T-helper 22 cell (primary cell): ENCODE results near the gene KLHL21.
"Not testable (repeated sequence)": the region's sequence is repeated elsewhere in the genome, so short reads cannot be mapped to it uniquely, and the experiment has no call there.

Experiments
- DNase-seq: peaks from one replicate; pipeline ENCODE4 v3.0.0-alpha.2; 2020; ENCODE audit warnings: low read depth

KLHL21 gene

DNA sequence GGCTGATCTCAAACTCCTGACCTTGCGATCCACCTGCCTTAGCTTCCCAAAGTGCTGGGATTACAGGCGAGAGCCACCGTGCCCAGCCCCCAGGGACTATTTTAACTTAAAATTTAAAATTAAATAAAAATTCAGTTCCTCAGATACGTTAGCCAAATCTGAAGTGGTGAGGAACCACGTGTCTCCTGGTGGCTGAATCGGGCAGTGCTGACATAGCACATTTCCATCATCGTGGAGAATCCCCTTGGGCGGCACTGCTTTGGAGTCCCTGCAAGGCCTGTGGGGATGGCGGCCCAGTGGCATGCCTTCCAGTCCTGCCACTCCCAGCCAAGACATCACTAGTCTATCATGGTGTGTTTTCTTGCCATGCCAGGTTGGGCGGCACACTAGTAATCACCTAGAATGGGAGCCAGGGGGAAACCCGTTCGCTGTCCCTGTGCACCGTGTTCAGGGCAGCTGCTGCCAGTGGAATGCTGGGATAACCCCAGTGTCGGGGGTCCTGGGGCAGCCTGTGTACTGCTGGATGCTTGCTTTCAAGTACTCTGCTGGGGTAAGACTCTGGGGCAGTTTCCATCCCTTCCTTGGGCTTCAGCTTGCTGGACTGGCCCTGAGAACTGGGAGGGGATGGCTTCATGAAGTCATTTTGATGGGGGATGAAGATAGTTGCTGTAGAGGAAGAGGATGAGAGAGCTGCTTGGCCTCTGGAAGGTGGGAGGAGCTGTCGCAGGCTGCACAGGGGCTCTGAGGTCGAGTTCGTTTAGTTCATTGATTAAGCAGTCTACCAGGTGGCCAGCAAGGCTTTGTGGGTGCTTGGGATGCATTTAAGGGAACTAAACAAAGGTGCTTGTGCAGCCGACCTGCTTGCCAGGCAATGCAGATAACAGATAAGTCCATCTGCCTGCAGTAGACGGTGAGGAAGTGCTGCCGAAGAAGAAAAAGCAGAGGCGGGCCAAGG, 18.3 kb downstream of the KLHL21 start:
- DNase-seq = no peak

DNA sequence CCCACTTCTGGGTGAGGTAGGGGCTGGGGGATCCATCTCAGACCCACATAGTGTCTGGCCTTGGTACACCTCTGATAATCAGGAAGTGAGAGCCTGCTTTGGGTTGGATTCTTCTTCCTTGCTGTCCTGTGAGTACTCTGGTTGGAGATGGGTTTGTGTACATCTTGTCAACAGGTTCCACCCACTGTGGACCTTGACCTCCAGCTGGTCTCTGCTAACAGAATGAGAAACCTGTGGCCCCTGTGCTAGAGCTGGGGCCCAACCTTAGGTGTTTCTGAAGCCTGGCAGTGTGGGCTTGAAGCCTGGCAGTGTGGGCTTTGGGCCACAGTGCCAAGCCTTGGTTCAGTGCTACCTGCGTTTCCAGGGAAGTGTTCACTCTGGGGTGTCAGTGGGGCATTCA, 20.3 kb downstream of the KLHL21 start:
- no peak for DNase-seq

DNA sequence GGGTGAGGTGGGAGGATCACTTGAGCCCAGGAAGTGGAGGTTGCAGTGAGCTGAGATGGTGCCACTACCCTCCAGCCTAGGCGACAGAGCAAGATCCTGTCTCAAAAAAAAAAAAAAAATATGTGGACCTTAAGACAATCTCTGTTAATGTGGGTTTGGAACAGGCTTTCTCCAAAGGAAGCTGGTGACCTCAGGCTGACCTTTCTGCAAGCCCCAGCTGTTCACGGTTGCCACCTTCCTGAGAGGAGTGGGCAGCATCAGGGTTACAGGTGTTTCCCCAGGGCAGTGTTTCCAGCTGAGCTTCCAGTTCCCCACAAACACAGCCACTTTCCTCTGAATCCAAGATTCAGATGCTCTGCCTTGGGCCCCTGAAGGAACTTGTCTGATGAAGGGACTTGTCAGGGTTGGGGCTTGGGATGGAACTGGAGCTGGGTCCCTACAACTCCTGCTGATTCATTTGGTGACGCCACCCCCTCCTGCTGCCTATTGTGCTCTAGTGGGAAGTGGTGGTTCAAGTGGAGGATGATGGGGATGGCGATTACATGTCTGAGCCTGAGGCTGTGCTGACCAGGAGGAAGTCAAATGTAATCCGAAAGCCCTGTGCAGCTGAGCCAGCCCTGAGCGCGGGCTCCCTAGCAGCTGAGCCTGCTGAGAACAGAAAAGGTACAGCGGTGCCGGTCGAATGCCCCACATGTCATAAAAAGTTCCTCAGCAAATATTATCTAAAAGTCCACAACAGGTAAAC, 20.9 kb downstream of the KLHL21 start:
- no peak for DNase-seq

DNA sequence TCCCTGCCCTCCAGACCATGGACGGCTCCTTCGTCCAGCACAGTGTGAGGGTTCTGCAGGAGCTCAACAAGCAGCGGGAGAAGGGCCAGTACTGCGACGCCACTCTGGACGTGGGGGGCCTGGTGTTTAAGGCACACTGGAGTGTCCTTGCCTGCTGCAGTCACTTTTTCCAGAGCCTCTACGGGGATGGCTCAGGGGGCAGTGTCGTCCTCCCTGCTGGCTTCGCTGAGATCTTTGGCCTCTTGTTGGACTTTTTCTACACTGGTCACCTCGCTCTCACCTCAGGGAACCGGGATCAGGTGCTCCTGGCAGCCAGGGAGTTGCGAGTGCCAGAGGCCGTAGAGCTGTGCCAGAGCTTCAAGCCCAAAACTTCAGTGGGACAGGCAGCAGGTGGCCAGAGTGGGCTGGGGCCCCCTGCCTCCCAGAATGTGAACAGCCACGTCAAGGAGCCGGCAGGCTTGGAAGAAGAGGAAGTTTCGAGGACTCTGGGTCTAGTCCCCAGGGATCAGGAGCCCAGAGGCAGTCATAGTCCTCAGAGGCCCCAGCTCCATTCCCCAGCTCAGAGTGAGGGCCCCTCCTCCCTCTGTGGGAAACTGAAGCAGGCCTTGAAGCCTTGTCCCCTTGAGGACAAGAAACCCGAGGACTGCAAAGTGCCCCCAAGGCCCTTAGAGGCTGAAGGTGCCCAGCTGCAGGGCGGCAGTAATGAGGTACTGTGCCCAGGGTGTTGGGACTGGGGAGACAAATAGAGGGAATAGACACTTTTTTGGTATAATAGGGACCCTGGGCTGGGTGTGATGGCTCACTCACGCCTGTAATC, 21.9 kb downstream of the KLHL21 start:
- DNase-seq = no peak

DNA sequence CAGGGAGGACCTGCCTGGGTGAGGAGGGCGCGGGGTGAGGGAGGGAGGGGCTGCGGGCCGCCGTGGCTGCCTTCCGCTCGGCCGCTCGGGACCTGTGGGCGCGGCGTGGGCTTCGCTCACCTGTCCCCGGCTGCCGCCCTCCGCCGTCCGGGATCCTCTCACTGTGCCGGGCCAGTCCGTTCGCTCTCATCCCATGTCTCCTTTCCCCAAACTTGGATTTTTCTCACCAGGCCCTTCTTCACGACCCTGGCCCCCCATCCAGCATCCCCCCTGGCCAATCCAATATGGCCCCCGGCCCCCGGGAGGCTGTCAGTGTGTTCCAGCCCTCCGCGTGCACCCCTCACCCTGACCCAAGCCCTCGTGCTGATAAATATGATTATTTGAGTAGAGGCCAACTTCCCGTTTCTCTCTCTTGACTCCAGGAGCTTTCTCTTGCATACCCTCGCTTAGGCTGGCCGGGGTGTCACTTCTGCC, 22.5 kb downstream of the KLHL21 start:
- DNase-seq = no peak

DNA sequence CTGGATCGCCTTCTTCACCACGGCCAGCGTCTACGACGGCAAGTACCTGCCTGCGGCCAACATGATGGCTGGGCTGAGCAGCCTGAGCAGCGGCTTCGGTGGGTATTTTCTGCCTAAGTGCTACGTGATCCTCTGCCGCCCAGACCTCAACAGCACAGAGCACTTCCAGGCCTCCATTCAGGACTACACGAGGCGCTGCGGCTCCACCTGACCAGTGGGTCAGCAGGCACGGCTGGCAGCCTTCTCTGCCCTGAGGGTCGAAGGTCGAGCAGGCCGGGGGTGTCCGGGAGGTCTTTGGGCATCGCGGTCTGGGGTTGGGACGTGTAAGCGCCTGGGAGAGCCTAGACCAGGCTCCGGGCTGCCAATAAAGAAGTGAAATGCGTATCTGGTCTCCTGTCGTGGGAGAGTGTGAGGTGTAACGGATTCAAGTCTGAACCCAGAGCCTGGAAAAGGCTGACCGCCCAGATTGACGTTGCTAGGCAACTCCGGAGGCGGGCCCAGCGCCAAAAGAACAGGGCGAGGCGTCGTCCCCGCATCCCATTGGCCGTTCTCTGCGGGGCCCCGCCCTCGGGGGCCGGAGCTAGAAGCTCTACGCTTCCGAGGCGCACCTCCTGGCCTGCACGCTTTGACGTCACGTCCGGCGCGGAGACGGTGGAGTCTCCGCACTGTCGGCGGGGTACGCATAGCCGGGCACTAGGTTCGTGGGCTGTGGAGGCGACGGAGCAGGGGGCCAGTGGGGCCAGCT, 23.1 kb downstream of the KLHL21 start, which contains the start of gene ZBTB48:
TSS of gene ZBTB48 (plus strand) at position 621 of the 745 bp plus-strand sequence. CDS start 616 bp downstream, outside the sequence.
- DNase-seq = peak; percentile 95

DNA sequence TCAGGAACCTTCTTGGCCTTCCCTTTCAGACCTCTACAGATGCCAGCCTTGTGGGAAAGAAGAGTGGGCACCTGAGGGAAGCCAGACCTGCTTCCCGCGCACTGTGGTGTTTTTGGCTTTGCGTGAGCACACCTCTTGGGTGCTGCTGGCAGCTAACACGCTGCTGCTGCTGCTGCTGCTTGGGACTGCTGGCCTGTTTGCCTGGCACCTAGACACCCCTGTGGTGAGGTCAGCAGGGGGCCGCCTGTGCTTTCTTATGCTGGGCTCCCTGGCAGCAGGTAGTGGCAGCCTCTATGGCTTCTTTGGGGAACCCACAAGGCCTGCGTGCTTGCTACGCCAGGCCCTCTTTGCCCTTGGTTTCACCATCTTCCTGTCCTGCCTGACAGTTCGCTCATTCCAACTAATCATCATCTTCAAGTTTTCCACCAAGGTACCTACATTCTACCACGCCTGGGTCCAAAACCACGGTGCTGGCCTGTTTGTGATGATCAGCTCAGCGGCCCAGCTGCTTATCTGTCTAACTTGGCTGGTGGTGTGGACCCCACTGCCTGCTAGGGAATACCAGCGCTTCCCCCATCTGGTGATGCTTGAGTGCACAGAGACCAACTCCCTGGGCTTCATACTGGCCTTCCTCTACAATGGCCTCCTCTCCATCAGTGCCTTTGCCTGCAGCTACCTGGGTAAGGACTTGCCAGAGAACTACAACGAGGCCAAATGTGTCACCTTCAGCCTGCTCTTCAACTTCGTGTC, 23.9 kb downstream of the KLHL21 start:
- no peak for DNase-seq

DNA sequence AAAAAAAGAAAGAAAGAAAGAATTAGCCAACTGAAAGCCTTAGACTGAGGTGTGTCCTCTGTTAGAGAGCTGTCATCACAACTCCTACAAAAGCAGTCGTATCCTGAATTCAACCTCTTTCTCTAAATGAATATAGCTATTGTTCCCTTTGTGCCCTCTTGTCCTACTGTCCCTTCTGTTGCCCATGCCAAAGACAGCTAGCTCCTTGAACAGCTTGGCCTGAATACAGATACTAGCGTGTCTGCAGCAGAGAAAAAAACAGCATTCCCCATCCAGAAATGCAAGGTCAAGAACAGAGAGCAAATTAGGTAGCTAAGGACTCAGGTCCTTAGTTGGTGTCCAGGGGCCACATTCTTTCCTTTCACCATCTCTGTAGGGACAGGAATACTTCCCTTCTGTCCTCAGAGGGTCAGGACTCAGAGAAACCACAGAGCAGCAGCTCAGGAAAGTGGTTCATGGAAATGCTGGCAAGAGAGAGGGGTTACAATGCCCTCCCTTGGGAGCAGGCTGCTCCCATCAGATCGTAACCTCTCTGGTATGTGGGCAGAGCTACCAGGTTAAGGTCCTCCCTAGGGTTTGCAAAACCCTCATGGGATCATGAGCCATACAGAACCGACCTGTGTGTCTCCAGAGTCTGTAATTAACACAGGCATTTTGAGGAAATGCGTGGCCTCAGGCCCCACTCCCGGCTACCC, 24.7 kb downstream of the KLHL21 start:
- no peak for DNase-seq

DNA sequence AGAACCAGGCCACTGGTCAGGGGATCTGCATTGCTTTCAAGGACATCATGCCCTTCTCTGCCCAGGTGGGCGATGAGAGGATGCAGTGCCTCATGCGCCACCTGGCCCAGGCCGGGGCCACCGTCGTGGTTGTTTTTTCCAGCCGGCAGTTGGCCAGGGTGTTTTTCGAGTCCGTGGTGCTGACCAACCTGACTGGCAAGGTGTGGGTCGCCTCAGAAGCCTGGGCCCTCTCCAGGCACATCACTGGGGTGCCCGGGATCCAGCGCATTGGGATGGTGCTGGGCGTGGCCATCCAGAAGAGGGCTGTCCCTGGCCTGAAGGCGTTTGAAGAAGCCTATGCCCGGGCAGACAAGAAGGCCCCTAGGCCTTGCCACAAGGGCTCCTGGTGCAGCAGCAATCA, 27.9 kb downstream of the KLHL21 start:
- no peak for DNase-seq

DNA sequence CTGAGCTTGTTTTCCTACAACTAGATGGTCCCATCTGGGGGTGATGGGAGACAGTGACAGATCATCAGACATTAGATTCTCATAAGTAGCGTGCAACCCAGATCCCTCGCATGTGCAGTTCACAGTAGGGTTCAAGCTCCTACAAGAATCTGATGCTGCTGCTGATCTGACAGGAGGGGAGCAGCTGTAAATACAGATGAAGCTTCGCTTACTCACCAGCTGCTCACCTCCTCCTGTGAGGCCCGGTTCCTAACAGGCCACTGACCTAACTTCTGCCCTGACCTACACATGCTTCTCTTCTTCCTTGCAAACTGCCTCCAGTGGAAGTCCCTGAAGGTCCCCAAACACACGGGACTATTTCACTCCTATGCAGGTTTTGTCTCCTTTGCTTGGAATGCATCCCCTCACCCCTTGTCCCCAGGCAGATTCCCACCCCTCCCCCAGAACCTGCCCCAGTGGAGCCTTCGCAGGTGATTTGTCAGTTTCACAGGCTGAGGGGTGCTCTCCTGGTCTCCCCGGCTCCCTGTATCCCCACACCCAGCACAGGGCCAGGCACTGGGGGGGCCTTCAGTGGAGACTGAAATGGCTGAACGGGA, 28.5 kb downstream of the KLHL21 start:
- no peak for DNase-seq

DNA sequence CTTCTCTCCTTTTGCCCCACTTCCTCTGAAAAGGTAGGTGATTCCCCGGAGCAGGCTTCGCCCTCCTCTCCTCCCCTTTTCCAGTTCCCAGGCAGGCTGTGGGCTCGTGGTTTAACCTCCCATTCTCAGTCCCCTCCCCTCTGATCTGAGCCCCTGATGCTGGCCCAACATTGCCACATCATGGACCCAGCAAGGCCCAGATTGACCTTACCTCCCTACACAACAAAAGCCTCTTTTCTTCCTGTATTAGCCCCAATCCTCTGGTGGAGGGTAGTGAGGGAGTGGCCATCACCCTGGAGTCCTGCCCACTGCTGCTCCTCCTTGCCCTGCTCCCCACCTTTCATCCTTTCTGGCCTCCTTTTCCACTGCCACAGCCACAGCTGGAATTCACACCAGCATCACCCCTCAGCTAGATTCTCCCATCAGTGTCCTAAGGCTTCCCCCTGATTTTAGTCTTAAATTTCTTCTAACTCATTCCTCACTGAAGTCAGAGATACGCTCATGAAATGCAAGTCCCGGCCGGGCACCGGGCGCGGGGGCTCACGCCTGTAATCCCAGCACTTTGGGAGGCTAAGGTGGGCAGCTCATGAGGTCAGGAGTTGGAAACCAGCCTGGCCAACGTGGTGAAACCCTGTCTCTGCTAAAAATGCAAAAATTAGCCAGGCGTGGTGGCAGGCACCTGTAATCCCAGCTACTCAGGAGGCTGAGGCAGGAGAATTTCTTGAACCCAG, 29.9 kb downstream of the KLHL21 start:
- no peak for DNase-seq

DNA sequence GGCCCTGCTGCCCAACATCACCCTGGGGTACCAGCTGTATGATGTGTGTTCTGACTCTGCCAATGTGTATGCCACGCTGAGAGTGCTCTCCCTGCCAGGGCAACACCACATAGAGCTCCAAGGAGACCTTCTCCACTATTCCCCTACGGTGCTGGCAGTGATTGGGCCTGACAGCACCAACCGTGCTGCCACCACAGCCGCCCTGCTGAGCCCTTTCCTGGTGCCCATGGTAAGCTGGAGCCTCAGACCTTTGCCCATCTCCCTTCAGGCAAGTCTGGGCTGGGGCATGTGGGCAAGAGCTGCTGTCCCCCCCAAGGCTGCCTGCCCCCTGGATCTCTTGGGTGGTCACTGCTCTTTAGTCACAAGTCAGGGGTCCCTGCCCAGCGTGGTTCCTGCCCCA, 31.7 kb downstream of the KLHL21 start:
- no peak for DNase-seq

DNA sequence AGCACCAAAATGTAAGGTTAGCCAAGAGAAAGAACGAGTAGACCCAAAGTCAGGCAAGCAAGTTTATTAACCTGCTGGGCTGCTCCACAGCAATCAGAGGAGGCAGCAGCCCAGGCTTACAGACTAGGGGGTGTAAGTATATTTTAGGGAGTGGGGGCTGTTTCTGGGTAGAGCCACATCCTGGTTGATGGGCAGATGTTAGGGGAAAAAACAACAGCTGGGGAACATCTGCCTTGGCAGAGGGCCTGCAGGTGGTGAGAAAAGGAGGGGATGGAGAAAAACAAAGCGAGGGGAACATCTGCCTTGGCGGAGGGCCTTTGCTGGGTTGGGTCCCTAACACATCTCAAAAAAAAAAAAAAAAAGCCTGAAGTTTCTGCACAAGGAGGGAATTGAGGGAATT, 32.6 kb downstream of the KLHL21 start:
- DNase-seq = no peak

DNA sequence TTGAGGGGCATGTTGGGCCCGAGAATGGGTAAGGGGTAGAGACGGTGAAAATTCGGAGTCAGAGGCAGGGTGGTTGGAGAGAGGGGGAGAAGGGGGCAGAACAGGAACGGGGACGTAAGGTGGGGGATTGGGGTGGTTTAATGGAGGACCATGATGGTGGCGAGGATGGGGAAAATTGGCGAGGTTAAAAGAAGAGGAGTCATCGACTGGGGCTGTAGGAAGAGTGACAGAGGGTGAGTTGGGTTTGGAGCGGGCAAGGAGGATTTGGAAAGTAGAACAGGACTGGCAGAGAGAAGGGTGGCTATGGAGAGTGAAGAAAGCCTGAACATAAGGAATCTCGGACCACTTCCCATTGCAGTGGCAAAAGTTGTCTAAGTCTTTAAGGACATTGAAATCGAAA, 33.6 kb downstream of the KLHL21 start:
- DNase-seq = no peak

DNA sequence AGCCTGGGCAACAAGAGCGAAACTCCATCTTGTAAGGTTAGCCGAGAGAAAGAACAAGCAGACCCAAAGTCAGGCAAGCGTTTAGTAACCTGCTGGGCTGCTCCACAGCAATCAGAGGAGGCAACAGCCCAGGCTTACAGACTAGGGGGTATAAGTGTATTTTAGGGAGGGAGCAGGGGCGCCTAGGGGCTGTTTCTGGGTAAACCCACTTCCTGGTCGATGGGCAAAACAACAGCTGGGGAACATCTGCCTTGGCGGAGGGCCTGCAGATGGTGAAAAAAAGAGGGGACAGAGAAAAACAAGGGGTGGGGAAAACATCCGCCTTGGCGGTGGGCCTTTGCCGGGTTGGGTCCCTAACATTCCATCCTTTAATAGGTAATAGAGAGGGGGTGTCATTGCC, 42.4 kb downstream of the KLHL21 start:
- no peak for DNase-seq

DNA sequence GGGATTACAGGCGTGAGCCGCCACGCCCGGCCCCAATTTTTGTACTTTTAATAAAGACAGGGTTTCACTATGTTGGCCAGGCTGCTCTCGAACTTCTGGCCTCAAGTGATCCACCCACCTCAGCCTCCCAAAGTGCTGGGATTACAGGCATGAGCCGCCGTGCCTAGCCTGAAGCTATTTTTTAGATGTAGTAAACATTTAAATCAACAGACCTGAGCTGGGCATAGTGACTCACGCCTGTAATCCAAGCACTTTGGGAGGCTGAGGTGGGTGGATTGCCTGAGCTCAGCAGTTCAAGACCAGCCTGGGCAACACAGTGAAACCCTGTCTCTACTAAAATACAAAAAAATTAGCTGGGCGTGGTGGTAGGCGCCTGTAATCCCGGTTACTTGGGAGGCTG, 43.5 kb downstream of the KLHL21 start:
- DNase-seq = not testable (repeated sequence)

DNA sequence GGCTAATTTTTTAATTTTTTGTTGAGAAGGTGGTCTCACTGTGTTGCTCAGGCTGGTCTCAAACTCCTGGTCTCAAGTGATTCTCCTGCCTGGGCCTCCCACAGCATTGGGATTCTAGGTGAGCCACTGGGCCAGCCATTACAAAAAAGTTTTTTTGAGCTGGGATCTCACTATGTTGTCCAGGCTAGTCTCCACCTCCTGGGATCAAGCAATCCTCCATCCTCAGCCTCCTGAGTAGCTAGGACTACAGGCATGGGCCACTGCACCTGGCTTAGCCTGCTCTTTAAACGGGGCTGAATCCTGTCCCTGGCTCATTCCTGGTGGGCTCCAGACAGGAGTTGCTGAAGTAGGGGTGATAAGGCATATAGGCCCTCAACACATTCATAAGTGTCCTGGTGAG, 45.1 kb downstream of the KLHL21 start:
- no peak for DNase-seq

DNA sequence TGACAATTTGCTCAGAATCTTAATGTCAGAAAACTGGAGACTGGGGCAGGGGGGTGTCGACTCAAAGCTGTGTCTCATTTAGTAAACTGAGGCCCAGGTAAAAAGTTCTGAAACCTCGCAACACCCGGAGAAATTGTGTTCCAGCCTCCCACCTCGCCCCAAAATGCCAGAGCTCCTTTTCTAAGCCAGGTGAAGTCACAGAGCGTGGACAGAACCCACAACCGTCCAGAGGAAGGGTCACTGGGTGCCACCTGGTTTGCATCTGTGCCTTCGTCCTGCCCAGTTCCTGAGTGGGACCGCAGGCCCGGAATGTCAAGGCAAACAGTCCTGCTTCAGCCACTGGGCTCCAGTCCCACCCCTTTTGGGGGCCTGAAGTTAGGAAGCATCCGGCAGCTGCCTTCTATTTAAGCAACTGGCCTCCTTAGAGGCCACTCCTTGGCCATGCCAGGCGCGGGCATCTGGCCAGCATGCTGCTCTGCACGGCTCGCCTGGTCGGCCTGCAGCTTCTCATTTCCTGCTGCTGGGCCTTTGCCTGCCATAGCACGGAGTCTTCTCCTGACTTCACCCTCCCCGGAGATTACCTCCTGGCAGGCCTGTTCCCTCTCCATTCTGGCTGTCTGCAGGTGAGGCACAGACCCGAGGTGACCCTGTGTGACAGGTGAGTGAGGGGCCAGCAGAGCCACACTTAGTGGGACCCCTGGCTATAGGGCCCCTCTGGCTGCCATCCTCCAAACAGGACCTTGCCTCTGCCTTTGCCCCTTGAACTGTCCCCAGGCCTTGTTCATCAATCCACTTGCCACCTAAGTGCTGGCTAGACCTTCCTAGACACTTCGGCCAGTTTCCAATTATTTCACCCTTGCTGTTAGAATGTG, 47.5 kb downstream of the KLHL21 start, which contains the start of gene TAS1R1:
TSS of gene TAS1R1 (plus strand) at position 401 of the 872 bp plus-strand sequence. CDS start at position 468, 67 bp downstream.
- no peak for DNase-seq
